GM18951 (cell line): ENCODE data around the gene PROK2.

Experiments
- POLR2A ChIP-seq: IDR thresholded peaks from 4 replicates; pipeline ENCODE4 v1.6.1; 2011; ENCODE audit warnings: mild to moderate bottlenecking; ENCODE audit not compliant: insufficient read length, insufficient read depth; ENCODE audit errors: extremely low read depth
- in situ Hi-C: fragments of 300-500 bp; cut with MboI; formaldehyde crosslinking; loops from one replicate; pipeline ENCODE4 v1.12.0; 2022; ENCODE audit warnings: low sequenced_read_pairs, mixed read lengths, inconsistent platforms; ENCODE audit not compliant: unreplicated experiment

Gene PROK2

GRCh38 chr3:71752831-71753700, 31.9 kb downstream of the PROK2 start:
- no peak for TF ChIP-seq POLR2A
- in situ Hi-C loops = no loop called here

- no peak for TF ChIP-seq POLR2A
- in situ Hi-C loops = no loop called here
Measured at GRCh38 chr3:71751602-71752001, 33.3 kb downstream of the PROK2 start.

- no peak for TF ChIP-seq POLR2A
- in situ Hi-C loops = no loop called here
Measured at GRCh38 chr3:71744738-71745137, 40.2 kb downstream of the PROK2 start.

- in situ Hi-C loops = no loop called here
- TF ChIP-seq POLR2A = no peak
Measured at GRCh38 chr3:71742621-71743020, 42.3 kb downstream of the PROK2 start.

- TF ChIP-seq POLR2A = no peak
- in situ Hi-C loops = no loop called here
Measured at GRCh38 chr3:71734881-71735280, 50.1 kb downstream of the PROK2 start.

- in situ Hi-C loops = no loop called here
- no peak for TF ChIP-seq POLR2A
Measured at GRCh38 chr3:71733319-71733718, 51.6 kb downstream of the PROK2 start.

GRCh38 chr3:71732637-71733036, 52.3 kb downstream of the PROK2 start:
- no peak for TF ChIP-seq POLR2A
- in situ Hi-C loops = no loop called here

- in situ Hi-C loops = no loop called here
- no peak for TF ChIP-seq POLR2A
Measured at GRCh38 chr3:71728632-71729342, 56.2 kb downstream of the PROK2 start.

- TF ChIP-seq POLR2A = no peak
- in situ Hi-C loops = no loop called here
Measured at GRCh38 chr3:71726146-71726545, 58.8 kb downstream of the PROK2 start.

- in situ Hi-C loops = no loop called here
- no peak for TF ChIP-seq POLR2A
Measured at GRCh38 chr3:71725271-71725991, 59.5 kb downstream of the PROK2 start, which contains the start of gene EIF4E3. EIF4E3 (minus strand) TSS chr3:71725402; CDS start chr3:71725367, 35 bp downstream.

- no peak for TF ChIP-seq POLR2A
- in situ Hi-C loops = loop anchor here (25.0 kb wide), 1 partner anchor 1363 kb away; no protein-coding TSS in a partner anchor
Measured at GRCh38 chr3:71724584-71725270, 60.2 kb downstream of the PROK2 start.

GRCh38 chr3:71724171-71724453, 60.8 kb downstream of the PROK2 start:
- TF ChIP-seq POLR2A = no peak
- in situ Hi-C loops = loop anchor here (25.0 kb wide), 1 partner anchor 1363 kb away; no protein-coding TSS in a partner anchor

- in situ Hi-C loops = loop anchor here (25.0 kb wide), 1 partner anchor 1364 kb away; no protein-coding TSS in a partner anchor
- no peak for TF ChIP-seq POLR2A
Measured at GRCh38 chr3:71723452-71724170, 61.3 kb downstream of the PROK2 start.
